ENCODE results near the gene PARP9.
"Not testable (repeated sequence)": the region's sequence is repeated elsewhere in the genome, so short reads cannot be mapped to it uniquely, and the experiment has no call there.

The PARP9 gene

DNA sequence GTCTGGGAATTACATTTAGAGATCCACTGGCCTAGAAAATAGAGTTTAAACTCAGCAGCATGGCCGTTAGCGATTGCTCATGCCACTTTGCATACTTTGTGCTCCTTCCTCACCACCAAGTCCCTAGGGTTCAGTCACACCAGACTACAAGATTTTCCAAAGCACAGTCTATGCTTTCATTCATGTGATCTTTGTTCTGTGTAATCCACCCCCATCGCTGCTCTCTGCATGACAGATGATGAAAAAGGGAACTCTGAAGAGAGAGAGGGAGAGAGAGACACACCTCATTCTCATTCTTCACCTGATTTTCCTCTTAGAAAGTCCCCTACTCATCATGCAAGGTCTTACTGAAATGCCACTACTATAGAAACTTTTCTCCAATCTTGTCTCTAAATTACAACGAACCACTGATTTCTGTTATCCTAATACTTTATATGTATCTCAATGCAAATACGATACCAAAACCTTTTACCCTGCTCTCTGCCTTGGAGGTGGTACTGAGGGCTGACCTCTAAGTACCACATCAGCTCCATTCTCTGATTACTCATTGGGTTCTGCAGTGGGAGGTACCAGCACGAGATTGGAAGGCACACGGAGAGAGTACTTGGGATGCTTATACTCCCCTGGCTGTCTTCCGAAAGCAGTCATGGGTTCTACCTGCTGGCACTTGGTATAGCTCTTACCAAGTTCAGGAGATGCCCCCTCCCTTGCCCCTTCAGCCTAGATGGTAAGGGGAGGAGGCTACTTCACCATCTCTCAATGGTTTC lies 12.3 kb upstream of the PARP9 start:
- DNase-seq (ENCODE audit: low read depth, low spot score), result no peak

DNA sequence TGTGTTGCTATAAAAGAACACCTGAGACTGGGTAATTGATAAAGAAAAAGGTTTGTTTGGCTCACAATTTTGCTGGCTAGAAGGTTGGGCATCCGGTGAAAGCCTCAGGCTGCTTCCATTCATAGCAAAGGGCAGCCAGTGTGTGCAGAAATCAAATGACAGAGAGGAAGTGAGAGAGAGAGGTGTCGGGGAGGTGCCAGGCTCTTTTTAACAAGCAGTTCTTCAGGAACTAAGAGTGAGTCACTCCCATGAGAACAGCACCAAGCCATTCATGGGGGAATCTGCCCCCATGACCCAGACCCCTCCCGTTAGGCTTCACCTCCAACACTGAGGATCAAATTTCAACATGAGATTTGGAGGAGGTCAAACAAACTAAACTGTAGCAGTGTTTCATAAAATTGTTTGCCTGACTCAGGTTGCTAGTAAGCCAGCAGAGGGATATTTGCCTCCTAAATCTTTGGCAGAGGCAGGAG lies 8.9 kb upstream of the PARP9 start:
- DNase-seq (ENCODE audit: low read depth, low spot score), result no peak

DNA sequence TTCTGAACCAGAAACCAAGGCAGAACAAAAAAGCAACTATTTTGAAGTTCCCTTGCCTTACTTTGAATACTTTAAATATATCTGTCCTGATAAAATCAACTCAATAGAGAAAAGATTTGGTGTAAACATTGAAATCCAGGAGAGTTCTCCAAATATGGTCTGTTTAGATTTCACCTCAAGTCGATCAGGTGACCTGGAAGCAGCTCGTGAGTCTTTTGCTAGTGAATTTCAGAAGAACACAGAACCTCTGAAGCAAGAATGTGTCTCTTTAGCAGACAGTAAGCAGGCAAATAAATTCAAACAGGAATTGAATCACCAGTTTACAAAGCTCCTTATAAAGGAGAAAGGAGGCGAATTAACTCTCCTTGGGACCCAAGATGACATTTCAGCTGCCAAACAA lies 4.7 kb upstream of the PARP9 start:
- no peak for DNase-seq (ENCODE audit: low read depth, low spot score)

DNA sequence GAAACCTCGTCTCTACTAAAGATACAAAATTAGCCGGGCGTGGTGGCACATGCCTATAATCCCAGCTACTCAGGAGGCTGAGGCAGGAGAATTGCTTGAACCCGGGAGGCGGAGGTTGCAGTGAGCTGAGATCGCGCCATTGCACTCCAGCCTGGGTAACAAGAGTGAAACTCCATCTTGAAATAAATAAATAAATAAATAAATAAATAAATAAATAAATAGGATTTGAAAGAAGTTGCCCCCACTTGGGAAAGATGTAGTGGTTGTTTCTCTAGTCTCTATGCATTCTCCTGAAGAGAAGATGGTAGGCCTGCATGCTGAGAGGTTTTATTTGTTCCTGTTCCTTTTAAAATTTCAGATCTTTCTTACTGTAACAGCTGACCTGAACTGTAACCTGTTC lies 4.0 kb upstream of the PARP9 start:
- not testable (repeated sequence) for DNase-seq (ENCODE audit: low read depth, low spot score)

DNA sequence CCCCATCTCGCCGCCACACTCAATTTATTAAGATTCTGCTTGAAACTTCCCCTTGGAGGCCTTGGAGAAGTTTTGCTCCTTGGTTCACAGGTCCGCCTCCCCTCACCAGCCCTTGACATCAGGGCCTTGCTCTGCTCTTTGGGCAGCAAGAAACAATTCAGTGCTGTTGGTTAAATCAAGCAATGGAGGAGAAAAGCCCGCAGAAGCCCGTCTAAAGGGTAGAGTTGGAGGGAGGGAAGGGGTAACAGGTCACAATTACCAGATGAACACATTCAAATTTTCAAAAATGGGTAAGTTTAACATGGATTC lies 429 bp downstream of the PARP9 start:
- no peak for DNase-seq (ENCODE audit: low read depth, low spot score)

DNA sequence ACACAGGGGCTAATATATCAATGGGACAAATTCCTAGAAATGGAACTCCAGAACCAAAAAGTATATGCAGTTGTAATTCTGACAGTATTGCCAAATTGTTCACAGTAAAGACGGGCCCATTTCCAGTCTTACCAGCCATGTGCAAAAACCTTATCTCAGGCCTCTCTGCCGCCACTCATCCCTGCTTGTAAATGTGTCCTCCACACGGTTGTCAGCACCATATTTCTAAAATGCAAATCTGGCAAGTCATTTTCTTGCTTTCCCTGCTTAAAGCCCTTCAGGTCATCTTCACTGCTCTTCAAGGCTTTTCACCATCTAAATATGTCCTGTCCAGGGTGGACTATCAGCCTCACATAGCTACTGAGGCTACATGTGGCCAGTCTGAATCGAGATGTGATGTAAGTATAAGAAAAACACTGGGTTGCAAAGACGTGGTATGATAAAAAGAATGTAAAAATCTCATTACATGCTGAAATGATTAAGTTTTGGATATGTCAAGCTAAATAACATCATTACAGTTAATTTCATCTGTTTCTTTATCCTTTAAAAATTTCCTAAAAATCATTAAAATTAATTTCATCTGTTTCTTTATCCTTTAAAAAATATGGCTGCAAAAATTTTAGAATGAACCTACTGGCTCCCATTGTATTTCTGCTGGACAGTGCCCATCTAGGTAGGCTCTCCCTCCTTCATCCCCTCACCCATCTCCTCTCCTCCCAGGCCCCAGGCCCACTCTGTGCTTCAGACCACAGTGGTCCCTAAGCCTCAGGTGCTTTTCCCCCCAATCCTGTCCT lies 980 bp downstream of the PARP9 start:
- no peak for DNase-seq (ENCODE audit: low read depth, low spot score)

DNA sequence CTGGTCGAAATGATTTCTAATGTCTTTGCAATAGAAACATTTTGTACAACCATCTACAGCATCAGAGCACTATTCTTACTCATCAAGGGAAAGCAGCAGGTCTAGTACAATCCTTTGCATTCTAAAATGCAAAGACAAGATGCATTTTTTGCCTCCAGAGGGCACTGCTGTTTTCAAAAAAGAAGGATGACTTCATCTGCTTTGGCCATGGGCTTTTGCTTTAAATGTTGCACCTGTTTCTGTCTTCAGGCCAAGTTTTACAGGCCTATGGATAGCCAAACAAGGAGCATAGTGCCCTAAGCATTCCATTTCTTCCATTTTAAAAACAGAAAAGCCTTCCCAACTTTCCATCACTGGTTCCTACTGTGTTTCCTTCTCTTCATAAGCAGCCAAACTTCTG lies 3.4 kb downstream of the PARP9 start:
- peak; percentile 31 for DNase-seq (ENCODE audit: low read depth, low spot score)

- no peak for DNase-seq (ENCODE audit: low read depth, low spot score)
Observed at GRCh38 chr3:122559906-122560305, 4.2 kb downstream of the PARP9 start.

DNA sequence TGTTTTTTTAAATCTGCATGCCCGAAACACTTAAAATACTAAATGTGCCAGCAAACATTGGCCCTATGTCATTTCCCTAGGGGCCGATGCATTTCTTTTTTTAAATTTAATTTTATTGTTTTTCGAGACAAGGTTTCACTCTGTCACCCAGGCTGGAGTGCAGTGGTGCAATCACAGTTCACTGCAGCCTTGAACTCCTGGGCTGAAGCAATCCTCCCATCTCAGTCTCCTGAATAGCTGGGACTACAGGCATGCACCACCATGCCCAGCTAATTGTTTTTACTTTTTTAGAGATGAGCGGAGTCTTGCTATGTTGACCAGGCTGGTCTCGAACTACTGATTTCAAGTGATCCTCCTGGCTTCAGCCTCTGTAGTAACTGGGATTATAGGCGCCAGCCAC lies 5.5 kb downstream of the PARP9 start:
- no peak for DNase-seq (ENCODE audit: low read depth, low spot score)

- no peak for DNase-seq (ENCODE audit: low read depth, low spot score)
Observed at GRCh38 chr3:122557356-122557755, 6.7 kb downstream of the PARP9 start.

- no peak for DNase-seq (ENCODE audit: low read depth, low spot score)
Observed at GRCh38 chr3:122555275-122556071, 8.6 kb downstream of the PARP9 start.

DNA sequence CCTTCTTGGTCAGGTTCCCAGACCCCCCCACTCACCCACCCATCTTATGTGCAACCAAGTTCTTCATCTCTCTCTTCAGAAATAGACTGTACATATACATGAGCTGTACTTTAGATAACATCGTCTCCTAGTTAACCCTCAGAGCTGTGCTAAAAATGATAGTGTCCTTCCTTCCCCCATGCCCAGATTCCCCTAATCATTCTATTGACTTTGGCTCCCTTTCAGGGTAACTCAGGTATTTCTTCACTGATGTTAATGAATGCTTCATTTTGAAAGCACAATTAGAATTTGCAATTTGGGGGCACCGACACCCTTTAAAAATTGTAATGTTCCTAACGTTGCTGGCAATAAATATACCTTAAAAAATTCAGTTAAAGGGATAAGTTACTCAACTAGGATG lies 10.9 kb downstream of the PARP9 start:
- DNase-seq (ENCODE audit: low read depth, low spot score), result no peak

DNA sequence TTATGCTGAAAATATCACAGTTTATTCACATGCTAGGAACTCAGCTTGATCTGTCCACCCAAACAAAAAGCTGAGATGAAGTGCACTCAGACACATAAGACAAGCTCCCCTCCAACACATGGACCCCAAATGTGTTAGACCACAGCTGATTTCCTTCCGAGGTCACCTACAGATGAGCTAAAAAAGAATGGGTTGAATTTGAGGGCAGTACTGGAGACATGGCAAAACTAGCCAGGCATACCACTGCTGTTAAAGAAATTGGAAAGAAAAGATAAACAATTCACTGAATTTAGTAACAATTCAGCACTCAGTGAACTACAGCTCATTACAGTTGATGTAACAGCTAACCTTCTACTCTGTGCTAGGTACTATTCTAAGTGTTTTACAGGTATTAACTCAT lies 15.5 kb downstream of the PARP9 start:
- no peak for DNase-seq (ENCODE audit: low read depth, low spot score)

DNA sequence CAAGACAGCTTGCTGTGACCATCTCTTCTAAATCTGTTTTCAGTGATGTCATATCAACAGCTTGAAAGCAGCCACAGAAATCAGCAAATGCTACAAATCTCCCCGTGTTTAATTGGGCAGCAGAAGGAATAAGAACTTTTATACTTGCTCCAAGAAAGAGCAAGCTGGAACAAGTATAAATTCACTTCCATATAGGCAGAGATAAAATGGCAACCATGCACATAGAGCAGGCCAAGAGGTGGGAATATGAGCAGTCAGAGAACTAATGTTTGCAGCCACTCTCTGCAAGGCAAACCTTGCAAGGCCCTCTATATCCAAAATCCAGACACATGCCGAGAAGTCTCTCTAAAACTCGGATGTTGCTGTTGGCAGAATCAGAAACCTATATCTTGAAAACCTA lies 16.0 kb downstream of the PARP9 start:
- DNase-seq (ENCODE audit: low read depth, low spot score), result no peak

DNA sequence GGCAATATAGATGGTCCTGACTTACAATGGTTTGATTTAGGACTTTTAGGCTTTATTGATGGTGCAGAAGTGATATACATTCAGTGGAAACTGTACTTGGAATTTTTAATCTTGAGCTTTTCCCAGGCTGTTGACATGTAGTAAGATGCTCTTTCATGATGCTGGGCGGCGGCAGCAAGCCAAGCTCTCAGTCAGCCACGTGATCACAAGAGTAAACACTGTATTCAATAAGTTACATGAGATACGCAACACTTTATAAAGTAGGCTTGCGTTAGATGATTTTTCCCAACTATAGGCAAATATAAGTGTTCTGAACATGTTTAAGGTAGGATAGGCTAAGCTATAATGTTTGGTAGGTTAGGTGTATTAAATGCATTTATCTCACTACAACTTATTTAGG lies 17.9 kb downstream of the PARP9 start:
- no peak for DNase-seq (ENCODE audit: low read depth, low spot score)

- DNase-seq (ENCODE audit: low read depth, low spot score), result no peak
Observed at GRCh38 chr3:122538956-122539490, 25.1 kb downstream of the PARP9 start.

DNA sequence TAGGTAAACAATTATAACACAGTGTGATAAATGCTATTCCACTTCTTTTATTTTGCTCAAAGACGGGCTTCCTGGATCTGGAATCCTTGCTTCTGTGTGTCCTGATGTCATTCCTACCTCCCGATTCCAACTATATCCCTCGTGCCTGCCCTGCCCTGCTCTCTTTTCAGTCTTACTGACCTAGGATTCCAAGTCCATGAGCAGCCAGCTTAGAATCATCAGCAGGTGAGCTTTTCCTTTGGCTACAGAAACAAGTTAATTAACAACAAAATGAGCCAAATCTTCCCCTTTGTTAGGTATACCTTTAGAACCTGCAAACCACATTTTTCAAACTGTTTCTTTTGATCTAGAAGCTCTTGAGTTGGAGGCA lies 27.5 kb downstream of the PARP9 start:
- no peak for DNase-seq (ENCODE audit: low read depth, low spot score)

DNA sequence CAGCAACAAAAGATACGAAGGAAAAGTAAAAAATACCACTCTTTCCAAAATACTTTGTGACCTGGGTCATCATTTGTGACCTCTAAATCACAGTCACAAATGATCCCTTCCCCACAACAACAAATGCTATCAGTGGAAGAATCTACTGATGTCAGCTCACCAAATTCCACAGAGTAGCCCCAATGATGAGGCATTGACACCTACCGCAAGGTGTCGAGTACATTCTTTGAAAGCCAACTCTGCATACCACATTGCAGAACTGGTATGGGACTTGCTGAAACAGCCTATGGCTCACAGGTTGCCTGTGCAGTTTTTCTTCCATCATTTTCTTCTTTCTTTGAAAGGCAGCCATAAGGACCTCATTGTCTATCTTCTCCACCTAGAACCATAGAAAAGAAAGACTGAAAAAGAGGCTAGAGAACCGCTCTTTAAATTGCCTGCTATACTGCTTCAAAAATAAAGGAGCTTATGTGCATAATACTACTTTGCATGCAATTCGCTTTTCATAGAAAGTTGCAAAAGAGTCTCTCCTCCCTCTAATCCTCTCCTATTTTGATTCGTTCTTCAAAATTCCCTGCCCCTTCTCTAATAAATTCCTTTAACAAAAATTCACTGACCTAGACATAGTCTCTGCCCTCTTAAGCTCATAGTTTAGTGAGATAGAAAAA lies 28.0 kb downstream of the PARP9 start:
- no peak for DNase-seq (ENCODE audit: low read depth, low spot score)

DNA sequence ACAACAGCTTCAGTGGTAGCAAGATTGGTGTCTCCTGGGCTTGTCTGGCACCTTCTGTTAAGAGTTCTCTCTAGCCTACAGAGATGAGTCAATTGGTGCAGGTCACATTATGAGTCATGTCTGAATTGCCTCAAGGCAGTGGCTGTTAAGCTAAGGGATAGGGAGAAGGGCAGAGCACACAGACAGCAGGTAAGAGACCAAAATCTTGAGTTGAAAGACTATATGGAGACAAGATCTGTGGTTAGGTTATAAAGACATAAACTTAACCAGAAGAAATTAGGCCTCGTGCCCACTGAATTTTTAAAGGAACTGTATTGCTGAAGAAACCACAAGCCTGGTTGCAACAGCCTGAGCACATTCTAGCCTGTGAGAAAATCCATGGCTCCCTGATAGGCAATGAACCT lies 30.2 kb downstream of the PARP9 start:
- DNase-seq (ENCODE audit: low read depth, low spot score), result no peak

GRCh38 chr3:122533480-122533879 lies 30.6 kb downstream of the PARP9 start:
- DNase-seq (ENCODE audit: low read depth, low spot score), result no peak

- no peak for DNase-seq (ENCODE audit: low read depth, low spot score)
Observed at GRCh38 chr3:122530164-122530563, 33.9 kb downstream of the PARP9 start.

- no peak for DNase-seq (ENCODE audit: low read depth, low spot score)
Observed at GRCh38 chr3:122523317-122523716, 40.8 kb downstream of the PARP9 start.
